DMS53 treated with DMSO at 0.1 percent for 48 hours (cell line): ENCODE measurements around the gene CALY.

Experiments used
- DNase-seq: peaks from one replicate; lab custom pipeline; 2025; ENCODE audit not compliant: unreplicated experiment; lab: John Stamatoyannopoulos, UW

Gene CALY

GRCh38 chr10:133351408-133352318 lies 15.0 kb upstream of the CALY start:
- no peak for DNase-seq

GRCh38 chr10:133350950-133351329 lies 14.2 kb upstream of the CALY start:
- DNase-seq: no peak

DNA sequence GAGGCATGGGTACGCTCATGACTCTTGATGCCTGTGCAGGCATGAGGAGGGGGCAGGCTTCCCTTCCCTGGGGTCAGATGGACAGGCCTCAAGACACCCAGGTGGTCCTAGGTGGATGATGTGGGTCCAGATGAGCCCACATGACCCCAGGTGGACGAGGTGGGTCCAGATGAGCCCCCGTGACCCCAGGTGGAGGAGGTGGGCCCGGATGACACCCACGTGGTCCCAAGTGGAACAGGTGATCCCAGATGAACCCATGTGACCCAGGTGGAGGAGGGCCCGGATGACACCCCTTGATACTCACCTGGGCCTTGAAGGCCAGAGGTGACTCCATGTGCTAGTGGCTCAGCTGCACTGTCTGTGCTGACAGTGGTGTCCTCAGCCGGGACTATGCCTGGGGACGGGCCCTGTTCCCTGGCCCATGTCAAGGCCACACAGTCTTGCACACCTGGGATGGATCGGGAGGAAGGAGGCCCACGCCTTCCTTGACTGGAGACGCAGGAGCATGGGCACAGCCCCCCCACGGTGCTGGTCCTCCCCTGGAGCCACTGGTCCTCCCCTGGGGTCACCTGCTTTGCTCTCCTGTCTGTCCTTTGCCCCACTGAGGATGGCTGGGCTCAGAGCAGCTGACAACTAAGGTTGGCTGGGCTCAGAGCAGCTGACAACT lies 13.7 kb upstream of the CALY start:
- no peak for DNase-seq

DNA sequence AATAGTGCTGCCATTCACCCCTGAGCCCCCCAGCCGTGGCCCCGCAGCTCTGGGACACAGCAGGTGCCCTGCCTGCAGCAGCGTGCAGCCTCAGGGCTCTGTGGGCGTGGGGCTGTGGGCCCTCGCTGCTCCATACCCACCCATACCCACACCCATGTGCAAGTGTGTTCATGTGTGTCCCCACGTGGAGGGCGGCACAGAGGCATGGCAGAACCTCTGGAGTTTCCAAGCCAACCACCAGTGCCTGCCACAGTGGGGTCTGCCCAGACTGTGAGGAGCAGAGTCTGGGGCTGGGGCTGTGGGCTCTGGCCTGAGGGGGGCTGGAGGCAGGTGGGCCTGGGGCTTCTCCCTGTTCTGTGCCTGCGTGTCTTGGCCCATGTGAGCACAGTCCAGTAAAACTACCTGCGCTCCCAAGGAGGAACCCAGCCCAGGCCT lies 12.9 kb upstream of the CALY start:
- no peak for DNase-seq

DNA sequence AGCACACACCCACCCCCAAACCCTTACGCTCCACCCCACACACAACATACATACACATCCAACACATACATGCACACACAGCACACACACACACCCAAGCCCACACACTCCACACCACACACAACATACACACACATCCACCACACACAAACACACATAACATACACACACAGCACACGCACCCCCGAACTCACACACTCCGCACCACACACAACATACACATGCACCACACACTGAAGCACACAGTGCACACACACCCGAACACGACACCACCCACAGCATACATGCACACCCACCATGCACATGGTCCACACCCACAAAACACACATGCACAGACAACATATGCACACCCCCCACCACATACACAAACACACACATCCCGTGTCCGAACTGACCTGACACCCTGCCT lies 12.5 kb upstream of the CALY start:
- DNase-seq: no peak

GRCh38 chr10:133347710-133348517 lies 11.2 kb upstream of the CALY start:
- DNase-seq: no peak

DNA sequence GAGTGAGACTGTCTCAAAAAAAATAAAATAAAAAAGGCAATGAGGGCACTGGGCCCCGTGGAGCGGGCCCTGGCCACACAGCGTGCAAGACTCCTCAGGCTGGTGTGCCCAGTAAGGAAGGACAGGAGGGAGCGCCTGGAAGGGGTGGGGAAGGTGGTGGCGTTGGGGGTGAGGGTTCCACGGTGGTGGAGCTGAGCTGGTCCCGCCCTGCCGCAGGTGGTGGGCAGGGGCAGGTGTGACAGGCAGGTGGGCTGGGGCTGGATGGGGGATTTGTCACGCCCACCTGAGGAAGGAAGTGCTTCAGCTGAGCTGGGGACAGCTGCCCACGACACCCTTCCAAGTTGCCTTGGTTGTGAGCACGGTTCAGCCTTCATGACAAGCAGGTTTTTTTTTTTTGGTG lies 9.7 kb upstream of the CALY start:
- DNase-seq: no peak

GRCh38 chr10:133344236-133344635 lies 7.5 kb upstream of the CALY start:
- DNase-seq: no peak

GRCh38 chr10:133343558-133343957 lies 6.9 kb upstream of the CALY start:
- peak; percentile 3 for DNase-seq

GRCh38 chr10:133342942-133343341 lies 6.2 kb upstream of the CALY start:
- no peak for DNase-seq

DNA sequence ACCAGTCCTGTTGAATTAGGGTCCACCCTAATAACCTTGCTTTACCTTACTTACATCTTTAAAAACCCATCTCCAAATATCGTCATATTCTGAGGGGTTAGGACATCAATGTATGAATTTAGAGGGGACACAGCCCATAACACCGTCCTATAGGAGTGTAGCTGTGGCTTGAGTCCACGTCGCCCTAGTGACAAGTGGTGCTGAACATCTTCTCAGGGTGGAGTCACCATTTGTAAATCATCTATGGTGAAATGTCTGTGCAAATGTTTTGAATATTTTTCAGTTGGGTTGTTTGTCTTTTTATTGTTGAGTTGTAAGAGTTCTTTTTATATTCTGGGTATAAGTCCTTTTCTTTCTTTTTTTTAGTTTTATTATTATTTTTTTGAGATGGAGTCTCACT lies 5.3 kb upstream of the CALY start:
- no peak for DNase-seq

DNA sequence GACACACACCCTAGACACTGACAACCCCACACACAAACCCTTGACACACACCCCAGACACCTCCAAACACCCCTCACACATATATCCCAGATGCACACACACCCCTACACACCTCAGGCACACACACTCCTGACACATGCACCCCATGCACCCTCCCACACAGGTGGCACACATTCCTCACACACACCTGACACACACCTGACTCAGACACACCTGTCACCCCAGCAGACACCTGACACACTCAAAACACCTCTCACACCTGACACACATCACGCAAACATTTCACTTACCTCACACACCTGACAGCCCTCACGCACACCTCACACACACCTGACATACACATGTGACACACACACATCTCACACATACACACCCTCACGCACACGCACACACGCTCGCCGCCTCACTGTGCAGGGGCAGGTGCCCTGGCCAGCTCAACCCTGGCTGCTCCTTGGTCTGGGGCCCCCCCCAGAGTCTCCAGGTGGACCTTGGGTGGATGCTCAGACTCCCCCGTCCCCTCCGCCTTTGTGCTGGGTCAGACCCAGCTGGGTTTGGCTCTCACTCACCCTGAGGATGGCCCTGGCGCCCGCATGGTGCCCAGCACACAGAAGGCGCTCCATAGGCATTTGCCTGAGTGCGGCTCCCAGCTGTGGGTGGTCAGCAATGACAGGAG lies 3.1 kb upstream of the CALY start:
- DNase-seq: no peak

GRCh38 chr10:133338080-133339071 lies 1.7 kb upstream of the CALY start:
- no peak for DNase-seq

- no peak for DNase-seq
Measured at GRCh38 chr10:133337370-133337725, 652 bp upstream of the CALY start.

DNA sequence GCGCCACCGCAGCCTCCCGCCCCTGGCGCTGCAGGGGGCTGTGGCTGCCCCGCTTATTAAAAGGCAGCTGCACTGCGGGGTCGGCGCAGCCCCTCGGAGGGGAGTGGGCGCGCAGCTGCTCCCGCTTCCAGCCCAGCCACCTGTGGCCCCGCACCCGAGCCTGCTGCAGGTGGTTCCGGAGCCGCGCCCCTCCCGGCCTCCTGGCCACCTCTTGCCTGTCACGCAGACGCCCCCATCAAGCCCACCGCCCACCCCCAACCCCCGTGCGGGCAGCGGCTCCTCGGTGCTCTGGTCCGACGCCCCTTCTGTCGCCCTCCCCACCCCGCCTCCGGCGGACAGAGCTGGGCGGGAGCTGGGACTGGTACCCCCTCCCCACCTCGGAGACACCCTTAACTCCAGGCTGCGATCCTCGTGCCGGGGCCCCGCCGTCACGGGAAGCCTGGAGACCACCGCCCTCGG lies 549 bp downstream of the CALY start:
- DNase-seq: no peak

- DNase-seq: peak; percentile 11
Measured at GRCh38 chr10:133335246-133336117, 1.2 kb downstream of the CALY start.

DNA sequence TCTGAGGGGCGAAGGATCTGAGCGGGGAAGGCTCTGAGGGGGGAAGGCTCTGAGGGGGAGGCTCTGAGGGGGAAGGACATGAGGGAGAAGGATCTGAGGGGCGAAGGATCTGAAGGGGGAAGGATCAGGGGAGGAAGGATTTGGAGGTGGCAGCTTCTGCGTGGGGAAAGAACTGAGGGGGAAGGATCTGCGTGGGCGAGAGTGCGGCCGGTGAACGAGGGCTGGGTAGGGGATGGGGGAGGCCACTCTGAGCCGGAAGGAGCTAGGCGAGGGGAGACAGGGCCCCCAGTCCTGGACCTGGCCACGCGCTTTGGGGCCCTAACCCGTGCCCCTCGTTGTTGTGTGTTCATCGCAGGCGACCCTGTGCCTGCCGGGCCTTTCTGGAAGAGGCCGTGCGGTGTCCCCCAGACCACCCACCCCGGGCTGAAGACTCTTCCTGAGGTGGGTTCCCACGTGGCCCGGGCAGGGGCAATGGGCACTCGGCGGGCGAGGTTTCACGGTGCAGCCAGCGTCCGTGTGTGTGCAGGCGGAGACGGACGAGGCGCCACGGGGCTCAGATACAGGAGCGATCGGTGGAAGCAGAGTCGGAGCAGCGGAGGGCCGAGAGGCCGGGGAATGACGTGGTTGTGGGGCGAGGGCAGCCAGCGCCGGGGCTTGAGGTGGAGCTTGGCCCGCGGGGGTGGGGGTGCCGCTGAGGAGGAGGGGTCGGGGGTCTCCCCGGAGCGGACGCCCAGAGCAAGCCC lies 2.0 kb downstream of the CALY start:
- DNase-seq: peak; percentile 5
